HG02981 (cell line): Measurements from ENCODE around the gene MATK.

Experiments
- ATAC-seq: cut with Tn5 transposase; IDR thresholded peaks from one replicate; pipeline ENCODE4 v1.9.1; 2021; ENCODE audit warnings: mild to moderate bottlenecking, moderate library complexity; ENCODE audit not compliant: unreplicated experiment

Gene MATK

GRCh38 chr19:3785938-3786824 lies at the start of gene MATK:
MATK (minus strand) TSS chr19:3786381; CDS start chr19:3785135, 1,246 bp downstream.
- no peak for ATAC-seq

DNA sequence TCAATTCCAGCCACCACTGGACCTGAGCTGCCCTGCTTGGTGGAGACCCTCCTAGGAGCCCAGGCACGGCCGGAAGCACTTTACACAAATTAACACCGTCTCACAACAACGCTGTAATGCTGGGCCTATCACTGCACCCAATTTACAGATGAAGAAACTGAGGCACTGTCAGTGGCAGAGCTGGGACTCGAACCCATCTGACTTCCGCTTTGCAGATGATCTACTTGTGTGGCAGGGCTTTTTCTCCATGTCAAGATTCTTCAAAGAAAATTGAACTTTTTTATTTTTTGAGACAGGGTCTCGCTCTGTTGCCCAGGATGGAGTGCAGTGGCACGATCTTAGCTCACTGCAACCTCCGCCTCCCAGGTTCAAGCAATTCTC lies 48.9 kb upstream of the MATK start:
- ATAC-seq, result no peak

DNA sequence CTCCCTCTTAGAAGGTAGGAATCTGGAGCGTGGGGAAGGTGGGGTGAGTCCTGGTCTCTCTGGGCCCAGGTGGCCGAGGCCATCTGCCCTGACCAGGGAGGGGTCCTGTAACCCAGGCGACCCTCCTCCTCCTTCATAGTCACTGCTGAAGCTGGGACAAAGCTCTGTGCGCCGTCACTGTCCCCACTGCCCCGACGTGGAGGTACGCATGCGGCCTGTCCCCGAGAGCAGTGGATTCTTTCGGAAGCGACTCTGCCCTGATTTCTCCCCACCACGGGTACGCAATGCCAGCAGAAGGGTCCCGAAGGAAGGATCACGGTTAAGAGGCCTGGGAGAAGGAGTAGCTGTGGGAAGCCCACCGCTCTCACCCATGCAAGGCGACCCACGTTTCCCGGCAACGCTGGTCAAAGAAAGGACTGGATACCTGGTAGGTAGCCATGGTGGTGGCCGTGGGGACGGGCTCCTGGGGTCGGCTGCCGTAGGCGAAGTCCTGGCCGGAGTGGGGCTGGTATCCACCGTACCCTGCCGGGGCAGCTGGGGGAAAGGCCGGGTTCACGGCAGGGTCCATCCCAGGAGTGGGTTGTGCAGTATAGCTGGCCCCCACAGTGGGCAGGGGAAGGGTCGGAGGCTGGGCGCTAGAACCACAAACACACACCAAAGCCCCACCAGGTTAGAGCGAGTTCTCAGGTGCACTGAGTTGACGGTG lies 48.3 kb upstream of the MATK start:
- no peak for ATAC-seq

GRCh38 chr19:3833578-3834348 lies 47.6 kb upstream of the MATK start:
- ATAC-seq, result no peak

DNA sequence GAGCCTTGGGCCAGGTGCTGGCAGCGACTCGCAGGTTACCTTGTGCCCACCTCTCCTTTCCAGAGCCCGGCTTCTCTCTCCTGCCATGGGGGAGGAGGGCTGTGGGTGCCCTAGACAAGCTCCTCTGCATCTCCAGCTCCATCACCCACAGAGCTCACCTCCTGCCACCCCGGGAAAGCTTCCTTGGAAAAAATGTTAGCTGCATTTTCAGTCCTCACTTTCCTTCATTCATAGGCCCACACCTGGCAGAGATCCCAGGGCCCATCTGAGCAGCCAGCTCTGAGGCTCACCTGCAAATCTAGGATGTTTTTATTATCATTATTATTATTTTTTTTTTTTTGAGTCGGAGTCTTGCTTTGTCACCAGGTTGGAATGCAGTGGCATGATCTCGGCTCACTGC lies 45.8 kb upstream of the MATK start:
- no peak for ATAC-seq

DNA sequence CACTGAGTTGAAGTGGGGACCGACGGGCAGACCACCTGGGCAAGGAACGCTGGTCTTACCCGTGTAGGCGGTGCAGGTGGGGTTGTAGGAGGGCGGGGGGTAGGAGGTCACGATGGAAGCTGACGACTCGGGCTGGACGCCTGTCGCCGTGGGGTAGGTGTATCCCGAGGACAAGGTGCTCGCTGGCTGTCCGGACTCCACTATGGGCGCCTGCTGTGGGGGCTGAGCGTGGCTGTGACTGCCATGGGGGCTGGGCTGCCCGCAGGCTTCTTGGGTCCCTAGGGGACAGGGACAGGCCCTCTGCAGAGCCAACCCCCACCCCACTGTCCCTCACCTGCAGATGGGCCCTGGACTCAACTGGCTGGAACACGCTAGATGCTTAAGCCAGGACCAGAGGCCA lies 45.4 kb upstream of the MATK start:
- no peak for ATAC-seq

GRCh38 chr19:3830621-3831589 lies 44.7 kb upstream of the MATK start:
- ATAC-seq, result no peak

GRCh38 chr19:3827306-3827705 lies 41.1 kb upstream of the MATK start:
- ATAC-seq, result no peak

- ATAC-seq, result no peak
These were observed 40.0 kb upstream of the MATK start for GRCh38 chr19:3826163-3826562.

DNA sequence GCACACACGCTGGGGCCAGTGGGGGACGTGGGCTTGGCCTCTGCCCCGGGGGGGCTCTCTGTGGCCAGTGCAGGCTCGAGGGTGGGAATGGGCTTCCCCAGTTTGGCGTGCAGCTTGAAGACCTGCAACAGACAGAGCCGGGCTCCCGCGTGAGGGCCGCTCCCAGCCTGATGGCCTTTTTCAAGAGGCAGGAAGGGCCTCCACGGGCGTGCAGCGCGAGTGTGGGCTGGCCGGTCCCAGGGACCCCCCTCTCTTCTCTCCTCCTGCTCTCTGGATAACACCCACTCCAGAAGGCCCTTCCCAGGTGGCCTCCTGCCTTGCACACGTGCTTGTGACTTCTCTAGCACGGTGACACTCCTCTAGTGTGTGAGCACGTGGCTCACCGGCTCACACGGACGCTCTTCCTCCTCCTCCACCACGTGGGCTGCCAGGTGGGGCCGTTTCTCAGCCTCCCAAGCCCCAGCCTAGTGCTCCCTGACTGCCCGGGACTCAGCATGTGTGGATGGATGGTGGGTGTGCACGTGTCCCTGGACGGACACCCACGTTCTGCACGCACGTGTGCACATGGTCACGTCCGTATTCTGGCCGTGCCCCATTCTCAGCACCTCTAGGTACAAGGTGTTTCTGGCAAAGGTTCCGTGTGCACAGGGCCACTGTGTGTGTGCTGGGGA lies 39.2 kb upstream of the MATK start:
- ATAC-seq, result no peak

DNA sequence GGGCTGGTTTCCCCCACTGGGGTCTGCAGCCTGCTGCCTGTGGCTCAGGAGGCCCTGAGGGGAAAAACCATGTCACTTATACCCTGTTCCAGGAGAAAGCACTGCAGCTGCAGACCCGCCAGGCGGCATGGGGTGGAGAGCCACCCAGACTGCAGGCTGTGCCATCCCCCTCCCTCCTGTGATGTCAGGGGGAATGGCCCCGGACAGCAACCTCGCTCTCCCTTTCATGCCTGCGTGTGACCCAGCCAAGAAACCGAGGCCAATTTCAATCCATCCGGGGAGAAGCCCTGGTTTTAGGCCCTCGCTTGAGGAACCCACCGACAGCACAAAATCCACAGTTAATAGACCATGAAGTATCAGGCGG lies 37.2 kb upstream of the MATK start:
- ATAC-seq, result no peak

GRCh38 chr19:3822683-3823349 lies 36.6 kb upstream of the MATK start:
- no peak for ATAC-seq

DNA sequence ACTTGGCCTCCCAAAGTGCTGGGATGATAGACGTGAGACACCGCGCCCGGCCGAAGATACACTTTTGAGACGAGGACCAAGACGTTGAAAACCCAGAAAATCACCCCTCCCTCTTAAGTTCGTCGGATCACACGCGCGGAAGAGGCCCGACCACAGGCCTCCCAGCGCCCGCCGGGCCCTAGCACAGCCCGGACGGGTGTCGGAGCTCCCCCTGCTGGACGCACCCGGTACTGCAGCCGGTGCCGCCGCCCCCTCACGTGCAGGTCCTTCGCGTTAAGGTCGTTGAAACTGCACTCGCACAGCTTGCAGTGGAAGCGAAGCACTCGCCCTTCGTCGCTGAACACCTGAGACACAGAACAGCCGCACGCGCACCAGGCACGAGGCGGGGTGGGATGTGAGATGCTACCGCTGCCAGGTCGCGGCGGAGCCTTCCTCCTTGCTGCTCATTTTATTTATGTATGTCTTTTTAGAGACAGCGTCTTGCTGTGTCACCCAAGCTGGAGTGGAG lies 35.7 kb upstream of the MATK start:
- no peak for ATAC-seq

DNA sequence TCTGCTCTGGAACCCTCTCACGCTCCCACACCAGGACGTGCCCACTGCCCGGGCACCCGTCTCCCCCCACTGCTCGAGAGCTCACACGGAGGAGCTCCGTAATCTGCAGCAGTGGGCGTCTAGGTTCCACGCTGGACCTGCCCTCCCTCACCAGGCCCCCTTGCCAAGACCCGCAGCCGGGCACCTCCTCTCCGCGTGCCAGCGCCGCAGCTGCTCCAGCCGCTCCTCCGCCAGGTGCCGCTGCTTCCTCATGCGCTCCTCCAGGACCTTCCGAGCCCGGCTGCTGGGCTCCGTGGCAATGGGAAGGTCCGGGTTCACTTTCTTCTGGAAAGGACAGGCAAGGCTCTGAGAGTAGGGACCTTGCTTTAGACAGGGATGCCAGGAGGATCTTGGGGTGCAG lies 35.0 kb upstream of the MATK start:
- no peak for ATAC-seq

DNA sequence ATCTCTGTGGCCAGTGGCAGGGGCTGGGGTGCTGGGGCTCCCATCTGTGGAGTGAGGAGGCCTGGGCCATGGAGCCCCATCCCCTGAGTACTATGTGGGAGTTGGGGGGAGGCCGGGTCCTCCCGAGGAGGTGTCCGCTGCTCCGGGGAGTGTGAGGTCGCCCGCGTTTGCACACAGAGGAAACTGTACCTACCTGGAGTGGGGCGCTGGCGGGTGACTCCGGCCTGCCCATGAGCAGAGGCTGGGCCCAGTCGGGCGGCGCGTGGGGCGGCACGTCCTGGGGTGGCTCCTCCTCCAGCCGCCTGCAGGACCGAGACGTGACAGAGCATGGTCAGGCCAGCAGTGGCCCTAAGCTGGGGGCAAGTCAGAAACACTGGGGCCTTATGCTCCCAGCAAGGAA lies 33.8 kb upstream of the MATK start:
- ATAC-seq, result no peak

DNA sequence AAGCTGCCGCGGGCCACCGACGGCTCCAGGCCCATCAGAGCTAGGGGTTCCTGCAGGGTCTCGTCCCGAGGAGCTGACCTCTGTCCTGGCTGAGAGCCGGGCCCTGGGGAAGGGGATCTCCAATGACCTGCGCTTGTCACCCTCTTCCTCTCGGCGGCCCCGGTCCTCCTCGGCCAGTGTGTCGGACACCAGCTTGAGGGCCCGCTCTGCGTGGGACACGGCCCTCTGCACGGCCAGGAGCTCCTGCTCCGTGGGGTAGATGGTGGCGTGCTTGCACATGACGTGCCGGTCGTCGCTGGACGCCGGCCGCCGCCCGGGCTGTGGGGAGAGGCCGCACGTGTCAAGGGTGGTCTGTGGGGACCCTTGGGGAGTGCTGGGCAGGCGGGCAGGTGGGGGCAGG lies 32.7 kb upstream of the MATK start:
- no peak for ATAC-seq

DNA sequence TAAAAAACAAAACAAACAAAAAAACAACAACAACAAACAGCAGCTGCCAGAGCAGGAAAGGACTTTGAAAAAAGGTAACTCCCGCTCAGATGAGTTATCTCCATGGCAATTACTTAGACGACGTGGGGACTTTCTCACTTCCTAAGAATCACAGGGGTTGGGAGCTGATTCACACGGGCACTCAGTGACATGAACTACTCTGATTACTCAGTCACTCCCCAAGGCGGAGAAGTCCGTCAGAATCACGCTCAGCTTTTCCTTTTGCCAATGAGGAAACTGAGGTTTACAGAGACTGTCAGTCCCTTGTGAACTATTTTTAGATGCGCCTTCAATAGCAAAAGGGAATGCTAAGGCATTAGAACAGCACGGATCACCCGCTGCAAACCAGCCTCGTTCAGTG lies 32.3 kb upstream of the MATK start:
- no peak for ATAC-seq

GRCh38 chr19:3817761-3818160 lies 31.6 kb upstream of the MATK start:
- no peak for ATAC-seq

- ATAC-seq, result no peak
These were observed 30.5 kb upstream of the MATK start for GRCh38 chr19:3816566-3817218.
